ES-I3 (cell line): ENCODE data around the gene SNAP47.

ENCODE experiments used
- H3K36me3 ChIP-seq: 2 replicates; pipeline ENCODE4 v1.6.1; 2013; ENCODE audit warnings: mild to moderate bottlenecking, low read length, control low read depth, moderate library complexity; ENCODE audit not compliant: insufficient read depth
- H3K4me1 ChIP-seq: 2 replicates; pipeline ENCODE4 v1.6.1; 2013; ENCODE audit warnings: mild to moderate bottlenecking, control low read depth, low read length; ENCODE audit not compliant: insufficient read depth
- H3K9ac ChIP-seq: 2 replicates; pipeline ENCODE4 v1.6.1; 2013; ENCODE audit warnings: low read depth, mild to moderate bottlenecking, low read length, moderate library complexity
- H3K9me3 ChIP-seq: 2 replicates; pipeline ENCODE4 v1.6.1; 2013; ENCODE audit warnings: mild to moderate bottlenecking, low read length, moderate library complexity; ENCODE audit not compliant: control insufficient read depth, insufficient read depth

SNAP47 gene

GRCh38 chr1:227749916-227750710 lies 14.9 kb downstream of the SNAP47 start:
- H3K36me3 ChIP-seq, result no peaks in the 10 kb centered on the region; the same call in none of the 2 replicates
- no peaks in the 10 kb centered on the region for H3K9me3 ChIP-seq
- H3K9ac ChIP-seq, result no peak overlapping the region
- H3K4me1 ChIP-seq, result no peaks in the 10 kb centered on the region

GRCh38 chr1:227753999-227754711 lies 18.9 kb downstream of the SNAP47 start:
- Histone ChIP-seq H3K9me3 (no peaks in the 10 kb centered on the region), H3K36me3 (no peaks in the 10 kb centered on the region; the same call in none of the 2 replicates), H3K9ac (no peak overlapping the region), H3K4me1 (no peaks in the 10 kb centered on the region)

GRCh38 chr1:227754958-227755357 lies 19.7 kb downstream of the SNAP47 start:
- H3K9ac ChIP-seq, result no peak overlapping the region
- H3K36me3 ChIP-seq, result no peaks in the 10 kb centered on the region; the same call in 1 of the 2 replicates
- H3K4me1 ChIP-seq, result no peaks in the 10 kb centered on the region
- H3K9me3 ChIP-seq, result no peaks in the 10 kb centered on the region

- Histone ChIP-seq H3K9me3 (no peaks in the 10 kb centered on the region), H3K4me1 (no peaks in the 10 kb centered on the region), H3K36me3 (no peaks in the 10 kb centered on the region; the same call in 1 of the 2 replicates), H3K9ac (no peak overlapping the region)
Observed at GRCh38 chr1:227756172-227756959, 21.1 kb downstream of the SNAP47 start.

- peaks cover 2% of the 10 kb centered on the region for H3K4me1 ChIP-seq
- no peaks in the 10 kb centered on the region for H3K9me3 ChIP-seq
- no peak overlapping the region for H3K9ac ChIP-seq
- no peaks in the 10 kb centered on the region; the same call in 1 of the 2 replicates for H3K36me3 ChIP-seq
Observed at GRCh38 chr1:227757781-227758180, 22.5 kb downstream of the SNAP47 start.

- H3K4me1 ChIP-seq, result peaks cover 8% of the 10 kb centered on the region
- H3K36me3 ChIP-seq, result no peaks in the 10 kb centered on the region; the same call in 1 of the 2 replicates
- H3K9me3 ChIP-seq, result no peaks in the 10 kb centered on the region
- no peak overlapping the region for H3K9ac ChIP-seq
Observed at GRCh38 chr1:227758366-227758765, 23.1 kb downstream of the SNAP47 start.

- Histone ChIP-seq H3K4me1 (peaks cover 8% of the 10 kb centered on the region), H3K9me3 (no peaks in the 10 kb centered on the region), H3K9ac (no peak overlapping the region), H3K36me3 (no peaks in the 10 kb centered on the region; the same call in 1 of the 2 replicates)
Observed at GRCh38 chr1:227759341-227760300, 24.4 kb downstream of the SNAP47 start.

GRCh38 chr1:227760377-227760776 lies 25.1 kb downstream of the SNAP47 start:
- Histone ChIP-seq H3K9me3 (no peaks in the 10 kb centered on the region), H3K9ac (no peak overlapping the region), H3K36me3 (peaks cover 4% of the 10 kb centered on the region; the same call in 1 of the 2 replicates), H3K4me1 (peaks cover 8% of the 10 kb centered on the region)

- H3K36me3 ChIP-seq, result peaks cover 4% of the 10 kb centered on the region; the same call in 1 of the 2 replicates
- H3K9ac ChIP-seq, result no peak overlapping the region
- no peaks in the 10 kb centered on the region for H3K9me3 ChIP-seq
- H3K4me1 ChIP-seq, result peaks cover 8% of the 10 kb centered on the region
Observed at GRCh38 chr1:227761621-227762230, 26.5 kb downstream of the SNAP47 start.

GRCh38 chr1:227762231-227762911 lies 27.1 kb downstream of the SNAP47 start:
- Histone ChIP-seq H3K9ac (no peak overlapping the region), H3K4me1 (peaks cover 8% of the 10 kb centered on the region), H3K36me3 (peaks cover 4% of the 10 kb centered on the region), H3K9me3 (no peaks in the 10 kb centered on the region)

- Histone ChIP-seq H3K4me1 (peaks cover 8% of the 10 kb centered on the region), H3K9ac (no peak overlapping the region), H3K36me3 (peaks cover 9% of the 10 kb centered on the region)
Observed at GRCh38 chr1:227763246-227764018, 28.2 kb downstream of the SNAP47 start.

GRCh38 chr1:227764019-227764391 lies 28.8 kb downstream of the SNAP47 start:
- Histone ChIP-seq H3K4me1 (peaks cover 8% of the 10 kb centered on the region), H3K9me3 (no peaks in the 10 kb centered on the region), H3K36me3 (peaks cover 9% of the 10 kb centered on the region), H3K9ac (no peak overlapping the region)

More at GRCh38 chr1:227763246-227764018, 28.2 kb downstream of the SNAP47 start:
- no peaks in the 10 kb centered on the region for H3K9me3 ChIP-seq
